Lower lobe of right lung (tissue), 2 donors: ENCODE data around the gene SEPHS2. TPM values are rescaled to one million over a fixed set of nuclear protein-coding genes. Genes with fewer than 3 reads are reported as not detected.
"Not testable (repeated sequence)": the region's sequence is repeated elsewhere in the genome, so short reads cannot be mapped to it uniquely, and the experiment has no call there.

Experiments
- ATAC-seq, 2 donors: fragments of 200-7000 bp; cut with Tn5 transposase; one replicate each; pipeline ENCODE4 v1.9.1; 2020 to 2022; ENCODE audit warnings: mild to moderate bottlenecking in 2 of 2, moderate library complexity in 2 of 2
- DNase-seq: peaks from one replicate; pipeline ENCODE4 v3.0.0-alpha.2; 2020
- H3K27ac ChIP-seq: fragments of 200-600 bp; one replicate; pipeline ENCODE4 v1.8.0; 2022
- H3K27me3 ChIP-seq: fragments of 200-600 bp; one replicate; pipeline ENCODE4 v1.8.0; 2022; ENCODE audit warnings: low read depth
- H3K36me3 ChIP-seq: fragments of 200-600 bp; one replicate; pipeline ENCODE4 v1.8.0; 2022; ENCODE audit warnings: mild to moderate bottlenecking
- H3K4me1 ChIP-seq: fragments of 200-600 bp; one replicate; pipeline ENCODE4 v1.8.0; 2022
- H3K4me3 ChIP-seq: fragments of 200-600 bp; one replicate; pipeline ENCODE4 v1.8.0; 2022; ENCODE audit warnings: mild to moderate bottlenecking
- H3K9me3 ChIP-seq: fragments of 200-600 bp; one replicate; pipeline ENCODE4 v1.8.0; 2022
- intact Hi-C: fragments of 100-400 bp; cut with DNase I; formaldehyde crosslinking; loops from one replicate; pipeline ENCODE4 v1.11.0; 2022
- total RNA-seq: library from RNA; stranded (reverse); fragmentation: NEBNext Ultra II Directional; extraction: Animal tissue kit (Norgen Biotek cat#: 25700); gene quantifications from one replicate; pipeline ENCODE4 v1.2.1, GENCODE V29; 2021
- TF ChIP-seq, protein P1 (sequence below): fragments of 200-600 bp; IDR thresholded peaks from one replicate; pipeline ENCODE4 v1.8.0; 2022; ENCODE audit warnings: antibody characterized with exemption, mild to moderate bottlenecking
- donor health status: DM: no; HTN: yes; CAD: no; lungs with severe emphysema.

SEPHS2 gene
- total RNA-seq, 1 donor from 2014 or later: 54.6 TPM

DNA sequence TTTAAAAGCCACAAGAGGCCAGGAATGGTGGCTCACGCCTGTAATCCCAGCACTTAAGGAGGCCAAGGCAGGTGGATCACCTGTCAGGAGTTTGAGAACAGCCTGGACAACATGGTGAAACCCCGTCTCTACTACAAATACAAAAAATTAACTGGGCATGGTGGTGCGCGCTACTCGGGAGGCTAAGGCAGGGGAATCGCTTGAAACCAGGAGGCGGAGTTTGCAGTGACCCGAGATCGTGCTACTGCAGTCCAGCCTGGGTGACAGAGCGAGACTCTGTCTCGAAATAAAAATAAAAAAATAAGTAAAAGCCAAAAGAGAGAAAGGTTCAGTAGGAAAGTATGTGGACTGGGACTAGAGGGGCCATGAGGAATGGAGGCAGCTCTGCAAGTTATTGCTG is 13.8 kb upstream of the SEPHS2 start:
- TF ChIP-seq, protein P1, sequence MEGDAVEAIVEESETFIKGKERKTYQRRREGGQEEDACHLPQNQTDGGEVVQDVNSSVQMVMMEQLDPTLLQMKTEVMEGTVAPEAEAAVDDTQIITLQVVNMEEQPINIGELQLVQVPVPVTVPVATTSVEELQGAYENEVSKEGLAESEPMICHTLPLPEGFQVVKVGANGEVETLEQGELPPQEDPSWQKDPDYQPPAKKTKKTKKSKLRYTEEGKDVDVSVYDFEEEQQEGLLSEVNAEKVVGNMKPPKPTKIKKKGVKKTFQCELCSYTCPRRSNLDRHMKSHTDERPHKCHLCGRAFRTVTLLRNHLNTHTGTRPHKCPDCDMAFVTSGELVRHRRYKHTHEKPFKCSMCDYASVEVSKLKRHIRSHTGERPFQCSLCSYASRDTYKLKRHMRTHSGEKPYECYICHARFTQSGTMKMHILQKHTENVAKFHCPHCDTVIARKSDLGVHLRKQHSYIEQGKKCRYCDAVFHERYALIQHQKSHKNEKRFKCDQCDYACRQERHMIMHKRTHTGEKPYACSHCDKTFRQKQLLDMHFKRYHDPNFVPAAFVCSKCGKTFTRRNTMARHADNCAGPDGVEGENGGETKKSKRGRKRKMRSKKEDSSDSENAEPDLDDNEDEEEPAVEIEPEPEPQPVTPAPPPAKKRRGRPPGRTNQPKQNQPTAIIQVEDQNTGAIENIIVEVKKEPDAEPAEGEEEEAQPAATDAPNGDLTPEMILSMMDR: no peak
- Histone ChIP-seq H3K36me3 (no peaks in the 10 kb centered on the region), H3K4me1 (peaks cover 14% of the 10 kb centered on the region), H3K9me3 (no peaks in the 10 kb centered on the region), H3K27me3 (no peaks in the 10 kb centered on the region), H3K27ac (peak overlapping the region; percentile 68), H3K4me3 (no peak overlapping the region)
- ATAC-seq: no peak
- DNase-seq: no peak
- intact Hi-C loops: no loop called here

DNA sequence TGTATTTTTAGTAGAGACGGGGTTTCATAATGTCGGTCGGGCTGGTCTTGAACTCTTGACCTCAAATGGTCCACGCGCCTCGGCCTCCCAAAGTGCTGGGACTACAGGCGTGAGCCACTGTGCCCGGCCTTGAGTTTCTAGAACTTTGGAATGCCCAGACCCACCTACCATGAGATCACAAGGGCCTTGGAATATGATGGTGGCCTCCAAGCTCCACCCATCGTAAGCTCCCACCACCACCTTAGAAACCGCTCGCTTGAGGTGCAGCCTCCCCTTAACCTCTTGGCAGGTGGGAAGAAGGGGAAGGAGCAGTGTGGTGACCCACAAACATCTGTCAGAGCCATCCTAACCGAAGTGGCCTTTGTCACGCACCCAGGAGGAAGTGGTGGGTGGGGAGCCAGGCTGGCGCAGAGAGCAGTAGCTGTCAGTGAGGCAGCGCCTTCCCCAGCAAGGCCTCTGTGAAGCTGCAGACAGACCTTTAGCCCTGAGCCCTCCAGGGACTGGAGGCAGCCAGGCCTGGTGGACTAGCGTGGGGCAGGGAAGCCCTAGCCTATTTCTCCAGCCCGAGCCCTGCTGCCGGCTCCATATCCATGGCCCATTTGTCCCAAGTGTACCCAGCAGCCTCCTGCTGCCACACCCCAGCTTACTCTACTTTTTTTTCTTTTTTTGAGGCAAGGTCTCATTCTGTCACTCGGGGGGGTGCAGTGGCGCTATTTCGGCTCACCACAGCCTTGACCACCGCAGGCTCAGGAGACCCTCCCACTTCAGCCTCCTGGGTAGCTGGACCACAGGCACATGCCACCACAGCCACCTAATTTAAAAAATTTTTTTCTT is 13.1 kb upstream of the SEPHS2 start:
- Histone ChIP-seq H3K9me3 (no peaks in the 10 kb centered on the region), H3K36me3 (no peaks in the 10 kb centered on the region), H3K27me3 (no peaks in the 10 kb centered on the region), H3K4me1 (peaks cover 14% of the 10 kb centered on the region), H3K4me3 (no peak overlapping the region), H3K27ac (peak overlapping the region; percentile 68)
- peak; percentile 79 to 90 for ATAC-seq
- TF ChIP-seq, protein P1: no peak
- DNase-seq: peak; percentile 84
- intact Hi-C loops: no loop called here

DNA sequence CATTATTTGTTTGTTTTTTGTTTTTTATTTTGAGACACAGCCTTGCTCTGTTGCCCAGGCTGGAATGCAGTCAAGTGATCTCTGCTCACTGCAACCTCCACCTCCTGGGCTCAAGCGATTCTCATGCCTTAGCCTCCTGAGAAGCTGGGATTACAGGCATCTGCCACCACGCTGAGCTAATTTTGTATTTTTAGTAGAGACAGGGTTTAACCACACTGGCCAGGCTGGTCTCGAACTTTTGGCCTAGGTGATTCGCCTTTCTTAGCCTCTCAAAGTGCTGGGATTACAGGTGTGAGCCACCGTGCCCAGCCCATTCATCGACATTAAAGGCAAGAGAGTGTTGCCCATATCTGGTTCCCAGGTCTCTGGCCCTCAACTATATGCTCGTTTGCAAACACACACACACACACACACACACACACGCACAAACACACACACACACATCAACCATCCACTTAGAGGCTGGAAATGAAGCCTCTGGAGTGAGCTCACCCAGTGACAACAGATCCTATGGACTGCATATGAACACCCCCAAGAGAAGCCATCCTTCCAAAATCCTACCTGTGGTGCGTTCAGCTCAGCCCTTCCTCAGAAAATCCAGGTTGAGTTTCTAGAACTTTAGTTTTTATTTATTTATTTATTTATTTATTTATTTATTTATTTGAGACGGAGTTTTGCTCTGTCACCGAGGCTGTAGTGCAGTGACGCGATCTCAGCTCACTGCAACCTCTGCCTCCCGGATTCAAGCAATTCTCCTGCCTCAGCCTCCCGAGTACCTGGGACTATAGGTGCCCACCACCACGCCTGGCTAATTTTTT is 12.3 kb upstream of the SEPHS2 start:
- no peaks in the 10 kb centered on the region for H3K36me3 ChIP-seq
- no peak overlapping the region for H3K27ac ChIP-seq
- H3K9me3 ChIP-seq: no peaks in the 10 kb centered on the region
- H3K27me3 ChIP-seq: no peaks in the 10 kb centered on the region
- TF ChIP-seq, protein P1: no peak
- intact Hi-C loops: no loop called here
- no peak overlapping the region for H3K4me3 ChIP-seq
- ATAC-seq (no peak), DNase-seq (no peak)
- H3K4me1 ChIP-seq: peaks cover 14% of the 10 kb centered on the region

DNA sequence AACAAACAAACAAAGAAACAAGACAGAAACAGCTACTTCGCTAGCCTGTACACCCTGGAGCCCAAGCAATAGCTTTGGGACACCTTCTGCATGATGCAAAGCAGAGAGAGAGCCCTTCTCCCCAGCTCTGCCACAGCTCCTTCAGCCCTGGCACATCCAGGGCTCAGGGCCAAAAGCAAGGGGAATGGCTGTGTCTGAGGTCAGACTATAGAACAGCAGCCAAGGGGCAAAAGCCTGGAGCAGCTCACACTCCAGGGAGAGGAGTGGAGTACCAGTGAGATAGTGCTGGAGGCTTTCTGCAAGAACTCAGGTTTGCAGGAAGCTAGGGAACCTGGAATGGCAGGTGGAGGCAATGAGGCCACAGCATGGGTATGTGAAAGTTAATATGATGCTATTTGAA is 11.6 kb upstream of the SEPHS2 start:
- Histone ChIP-seq H3K36me3 (no peaks in the 10 kb centered on the region), H3K27me3 (no peaks in the 10 kb centered on the region), H3K4me1 (peaks cover 14% of the 10 kb centered on the region), H3K4me3 (no peak overlapping the region), H3K27ac (no peak overlapping the region), H3K9me3 (no peaks in the 10 kb centered on the region)
- TF ChIP-seq, protein P1: no peak
- intact Hi-C loops: no loop called here
- ATAC-seq: no peak
- no peak for DNase-seq

DNA sequence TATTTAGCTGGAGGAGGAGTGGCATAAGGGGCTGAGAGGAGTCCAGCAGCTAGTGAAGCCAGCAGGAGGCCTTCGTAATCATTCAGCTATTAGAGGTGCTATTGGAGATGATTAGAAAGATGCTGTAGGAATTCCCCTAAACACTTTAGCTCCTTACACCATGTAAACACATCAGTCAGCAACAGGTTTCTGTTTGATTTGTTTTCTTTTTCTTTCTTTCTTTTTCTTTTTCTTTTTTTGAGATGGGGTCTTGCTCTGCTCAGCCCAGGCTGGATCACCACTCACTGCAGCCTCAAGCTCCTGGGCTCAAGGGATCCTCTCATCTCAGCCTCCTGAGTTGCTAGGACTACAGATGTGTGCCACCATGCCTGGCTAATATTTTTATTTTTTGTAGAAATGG is 10.6 kb upstream of the SEPHS2 start:
- Histone ChIP-seq H3K4me1 (peaks cover 14% of the 10 kb centered on the region), H3K4me3 (no peak overlapping the region), H3K27me3 (no peaks in the 10 kb centered on the region), H3K36me3 (no peaks in the 10 kb centered on the region), H3K27ac (no peak overlapping the region), H3K9me3 (no peaks in the 10 kb centered on the region)
- intact Hi-C loops: no loop called here
- DNase-seq (no peak), ATAC-seq (no peak)
- TF ChIP-seq, protein P1: no peak

DNA sequence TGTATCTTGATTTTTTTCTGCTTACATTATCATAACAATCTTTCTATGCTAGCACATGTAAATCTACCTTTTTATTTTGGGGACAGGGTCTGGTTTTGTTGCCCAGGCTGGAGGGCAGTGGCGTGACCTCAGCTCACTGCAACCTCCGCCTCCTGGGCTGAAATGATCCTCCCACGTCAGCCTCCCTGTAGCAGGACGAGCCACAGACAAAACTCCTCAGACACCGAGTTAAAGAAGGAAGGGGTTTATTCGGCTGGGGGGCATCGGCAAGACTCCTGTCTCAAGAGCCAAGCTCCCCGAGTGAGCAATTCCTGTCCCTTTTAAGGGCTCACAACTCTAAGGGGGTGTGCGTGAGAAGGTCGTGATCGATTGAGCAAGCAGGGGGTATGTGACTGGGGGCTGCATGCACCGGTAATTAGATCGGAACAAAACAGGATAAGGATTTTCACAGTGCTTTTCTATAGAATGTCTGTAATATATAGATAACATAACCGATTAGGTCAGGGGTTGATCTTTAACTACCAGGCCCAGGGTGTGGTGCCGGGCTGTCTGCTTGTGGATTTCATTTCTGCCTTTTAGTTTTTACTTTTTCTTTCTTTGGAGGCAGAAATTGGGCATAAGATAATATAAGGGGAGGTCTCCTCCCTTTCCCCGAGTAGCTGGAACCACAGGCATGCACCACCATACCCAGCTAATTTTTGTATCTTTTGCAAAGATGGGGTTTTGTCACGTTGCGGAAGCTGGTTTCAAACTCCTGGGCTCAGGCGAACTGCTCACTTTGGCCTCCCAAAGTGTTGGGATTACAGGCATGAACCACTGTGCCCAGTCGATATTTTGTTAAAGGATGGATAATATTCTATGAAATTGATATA is 7.3 kb upstream of the SEPHS2 start:
- ATAC-seq, H3K4me1 ChIP-seq, H3K4me3 ChIP-seq, H3K27ac ChIP-seq, H3K36me3 ChIP-seq, DNase-seq, intact Hi-C loops, H3K27me3 ChIP-seq, H3K9me3 ChIP-seq: not testable (repeated sequence)
